GM21723 (cell line): ENCODE results near the gene MAD1L1.

Source experiments
- ATAC-seq: cut with Tn5 transposase; IDR thresholded peaks from one replicate; pipeline ENCODE4 v1.9.1; 2021; ENCODE audit warnings: mild to moderate bottlenecking, moderate library complexity; ENCODE audit not compliant: unreplicated experiment

The MAD1L1 gene

GRCh38 chr7:1995426-1995825 lies 237.3 kb downstream of the MAD1L1 start:
- ATAC-seq, result no peak

- ATAC-seq, result no peak
Observed at GRCh38 chr7:1994931-1995330, 237.8 kb downstream of the MAD1L1 start.

- no peak for ATAC-seq
Observed at GRCh38 chr7:1993776-1994740, 238.7 kb downstream of the MAD1L1 start.

- ATAC-seq, result no peak
Observed at GRCh38 chr7:1993031-1993695, 239.6 kb downstream of the MAD1L1 start.

GRCh38 chr7:1992554-1992953 lies 240.2 kb downstream of the MAD1L1 start:
- no peak for ATAC-seq

- no peak for ATAC-seq
Observed at GRCh38 chr7:1990001-1990670, 242.6 kb downstream of the MAD1L1 start.

- no peak for ATAC-seq
Observed at GRCh38 chr7:1989049-1989860, 243.5 kb downstream of the MAD1L1 start.

GRCh38 chr7:1988533-1988930 lies 244.2 kb downstream of the MAD1L1 start:
- no peak for ATAC-seq

- ATAC-seq, result no peak
Observed at GRCh38 chr7:1987591-1988532, 244.9 kb downstream of the MAD1L1 start.

GRCh38 chr7:1987084-1987535 lies 245.6 kb downstream of the MAD1L1 start:
- ATAC-seq, result no peak

- ATAC-seq, result no peak
Observed at GRCh38 chr7:1986366-1987083, 246.2 kb downstream of the MAD1L1 start.

GRCh38 chr7:1985936-1986335 lies 246.8 kb downstream of the MAD1L1 start:
- no peak for ATAC-seq

- no peak for ATAC-seq
Observed at GRCh38 chr7:1985042-1985441, 247.7 kb downstream of the MAD1L1 start.

GRCh38 chr7:1981878-1982230 lies 250.9 kb downstream of the MAD1L1 start:
- ATAC-seq, result no peak

GRCh38 chr7:1981201-1981877 lies 251.4 kb downstream of the MAD1L1 start:
- ATAC-seq, result no peak

GRCh38 chr7:1979591-1980560 lies 252.9 kb downstream of the MAD1L1 start:
- ATAC-seq, result peak; percentile 76
